ENCODE measurements around the gene MALAT1.

Gene MALAT1

GRCh38 chr11:65504674-65505465 is 6.0 kb downstream of the MALAT1 start:
- Histone ChIP-seq H3K79me2 (ENCODE audit: insufficient read depth, low read length) (peaks cover 52% of the 10 kb centered on the region), H3K9me3 (ENCODE audit: low read length) (no peaks in the 10 kb centered on the region), H2AFZ (ENCODE audit: low read length) (no peak overlapping the region), H3K27me3 (ENCODE audit: insufficient read depth, low read length) (no peaks in the 10 kb centered on the region), H3K9me2 (ENCODE audit: low read depth, low read length) (no peaks in the 10 kb centered on the region), H3K4me2 (ENCODE audit: low read length) (peak overlapping the region; percentile 95), H4K20me1 (ENCODE audit: insufficient read depth, low read length) (no peaks in the 10 kb centered on the region), H3F3A (ENCODE audit: insufficient read depth, low read length) (peaks cover 77% of the 10 kb centered on the region), H3K4me1 (ENCODE audit: insufficient read depth, low read length, severe bottlenecking) (peaks cover 71% of the 10 kb centered on the region), H3K9ac (ENCODE audit: low read length) (peak overlapping the region; percentile 99; the same call in 1 of the 2 replicates), H3K27ac (ENCODE audit: low read depth, low read length, poor library complexity, severe bottlenecking) (peak overlapping the region; percentile 88), H3K4me3 (ENCODE audit: low read depth, low read length, poor library complexity, severe bottlenecking) (peak overlapping the region; percentile 77), H3K36me3 (ENCODE audit: insufficient read depth, low read length) (peaks cover 67% of the 10 kb centered on the region)
- TF ChIP-seq EZH2 (IDR thresholded peaks at IDR 0.05; ENCODE audit: borderline replicate concordance, low read length): no peak
- no peak for TF ChIP-seq CTCF (IDR thresholded peaks at IDR 0.05; ENCODE audit: low read length)

GRCh38 chr11:65505466-65506289 is 6.8 kb downstream of the MALAT1 start:
- Histone ChIP-seq H3K9me3 (ENCODE audit: low read length) (no peaks in the 10 kb centered on the region), H3K9ac (ENCODE audit: low read length) (peak overlapping the region; percentile 99; the same call in 1 of the 2 replicates), H4K20me1 (ENCODE audit: insufficient read depth, low read length) (no peaks in the 10 kb centered on the region), H3K4me2 (ENCODE audit: low read length) (peak overlapping the region; percentile 95), H3K27me3 (ENCODE audit: insufficient read depth, low read length) (no peaks in the 10 kb centered on the region), H3K79me2 (ENCODE audit: insufficient read depth, low read length) (peaks cover 44% of the 10 kb centered on the region), H3K36me3 (ENCODE audit: insufficient read depth, low read length) (peaks cover 59% of the 10 kb centered on the region), H3K4me1 (ENCODE audit: insufficient read depth, low read length, severe bottlenecking) (peaks cover 77% of the 10 kb centered on the region), H3F3A (ENCODE audit: insufficient read depth, low read length) (peaks cover 69% of the 10 kb centered on the region), H3K9me2 (ENCODE audit: low read depth, low read length) (no peaks in the 10 kb centered on the region), H2AFZ (ENCODE audit: low read length) (no peak overlapping the region), H3K4me3 (ENCODE audit: low read depth, low read length, poor library complexity, severe bottlenecking) (peak overlapping the region; percentile 77), H3K27ac (ENCODE audit: low read depth, low read length, poor library complexity, severe bottlenecking) (peak overlapping the region; percentile 88)
- TF ChIP-seq EZH2 (IDR thresholded peaks at IDR 0.05; ENCODE audit: borderline replicate concordance, low read length): no peak
- TF ChIP-seq CTCF (IDR thresholded peaks at IDR 0.05; ENCODE audit: low read length): no peak

GRCh38 chr11:65506290-65506771 is 7.5 kb downstream of the MALAT1 start:
- Histone ChIP-seq H4K20me1 (ENCODE audit: insufficient read depth, low read length) (no peaks in the 10 kb centered on the region), H3K4me3 (ENCODE audit: low read depth, low read length, poor library complexity, severe bottlenecking) (peak overlapping the region; percentile 77), H3K9me2 (ENCODE audit: low read depth, low read length) (no peaks in the 10 kb centered on the region), H3K4me2 (ENCODE audit: low read length) (peak overlapping the region; percentile 95; the same call in 1 of the 2 replicates), H3K9ac (ENCODE audit: low read length) (no peak overlapping the region), H2AFZ (ENCODE audit: low read length) (no peak overlapping the region), H3K9me3 (ENCODE audit: low read length) (no peaks in the 10 kb centered on the region), H3K27me3 (ENCODE audit: insufficient read depth, low read length) (no peaks in the 10 kb centered on the region), H3K79me2 (ENCODE audit: insufficient read depth, low read length) (peaks cover 37% of the 10 kb centered on the region), H3K4me1 (ENCODE audit: insufficient read depth, low read length, severe bottlenecking) (peaks cover 83% of the 10 kb centered on the region), H3F3A (ENCODE audit: insufficient read depth, low read length) (peaks cover 63% of the 10 kb centered on the region), H3K36me3 (ENCODE audit: insufficient read depth, low read length) (peaks cover 52% of the 10 kb centered on the region), H3K27ac (ENCODE audit: low read depth, low read length, poor library complexity, severe bottlenecking) (peak overlapping the region; percentile 88)
- TF ChIP-seq EZH2 (IDR thresholded peaks at IDR 0.05; ENCODE audit: borderline replicate concordance, low read length) (no peak), CTCF (IDR thresholded peaks at IDR 0.05; ENCODE audit: low read length) (no peak)
